Activated T-helper 17 cell treated with anti-CD3 and anti-CD28 coated beads, Interleukin-2, amount 50 U/mL, for 72 hours (primary cell): ENCODE data around the gene ERC2. TPM values are rescaled to one million over a fixed set of nuclear protein-coding genes. Genes with fewer than 3 reads are reported as not detected.

Experiments used
- ATAC-seq: fragments of 150-1000 bp; cut with Tn5 transposase; replicated peaks from 2 replicates; pipeline ENCODE4 v1.10.0; 2021; ENCODE audit warnings: mild to moderate bottlenecking, moderate library complexity
- H3K27ac Mint-ChIP-seq: one replicate; pipeline ENCODE4 v1.8.0; 2022; ENCODE audit warnings: mixed read lengths
- H3K27me3 Mint-ChIP-seq: one replicate; pipeline ENCODE4 v1.8.0; 2022; ENCODE audit warnings: mixed read lengths
- H3K36me3 Mint-ChIP-seq: one replicate; pipeline ENCODE4 v1.8.0; 2022; ENCODE audit warnings: low read depth, mild to moderate bottlenecking, mixed read lengths
- H3K4me1 Mint-ChIP-seq: one replicate; pipeline ENCODE4 v1.8.0; 2022; ENCODE audit warnings: mixed read lengths
- H3K4me3 Mint-ChIP-seq: one replicate; pipeline ENCODE4 v1.8.0; 2022; ENCODE audit warnings: mild to moderate bottlenecking, mixed read lengths
- H3K9me3 Mint-ChIP-seq: one replicate; pipeline ENCODE4 v1.8.0; 2022; ENCODE audit warnings: mixed read lengths
- total RNA-seq, 2 donors: library from RNA; stranded (reverse); gene quantifications; one replicate each; pipeline ENCODE4 v1.2.3, GENCODE V29; 2022

ERC2 gene
- total RNA-seq, 2 donors from 2014 or later = not detected

- no peaks in the 10 kb centered on the region for H3K9me3 Mint-ChIP-seq
- H3K27ac Mint-ChIP-seq = no peak overlapping the region
- no peak for ATAC-seq
- H3K4me1 Mint-ChIP-seq = no peaks in the 10 kb centered on the region
- no peak overlapping the region for H3K4me3 Mint-ChIP-seq
- no peaks in the 10 kb centered on the region for H3K36me3 Mint-ChIP-seq
- peaks cover 12% of the 10 kb centered on the region for H3K27me3 Mint-ChIP-seq
Observed at GRCh38 chr3:56410576-56410975, 57.7 kb downstream of the ERC2 start.

DNA sequence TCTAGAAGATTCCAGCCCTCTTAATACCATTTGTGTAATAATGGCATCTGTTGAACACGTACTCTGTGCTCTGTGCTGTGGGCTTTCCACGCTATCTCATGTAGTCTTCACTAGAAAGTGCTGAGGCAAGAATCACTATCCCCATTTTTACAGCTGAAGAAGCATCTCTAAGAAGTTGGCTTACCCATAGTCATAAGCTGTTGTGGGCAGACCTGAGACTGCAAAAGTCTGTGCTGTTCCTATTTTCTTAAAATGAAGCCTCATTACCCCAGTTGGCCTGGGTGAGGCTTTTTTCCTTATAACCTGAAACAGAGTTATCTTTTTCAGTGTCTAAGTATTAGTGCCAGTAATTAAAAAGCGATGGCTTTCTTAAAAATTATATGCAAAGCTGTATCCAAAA, 58.5 kb downstream of the ERC2 start:
- Mint-ChIP-seq H3K27me3 (peaks cover 12% of the 10 kb centered on the region), H3K4me1 (no peaks in the 10 kb centered on the region), H3K9me3 (no peaks in the 10 kb centered on the region), H3K36me3 (no peaks in the 10 kb centered on the region), H3K27ac (no peak overlapping the region), H3K4me3 (no peak overlapping the region)
- no peak for ATAC-seq

- no peak for ATAC-seq
- no peak overlapping the region for H3K4me3 Mint-ChIP-seq
- no peaks in the 10 kb centered on the region for H3K36me3 Mint-ChIP-seq
- H3K27ac Mint-ChIP-seq = no peak overlapping the region
- H3K4me1 Mint-ChIP-seq = no peaks in the 10 kb centered on the region
- H3K9me3 Mint-ChIP-seq = no peaks in the 10 kb centered on the region
- H3K27me3 Mint-ChIP-seq = peaks cover 12% of the 10 kb centered on the region
Observed at GRCh38 chr3:56408761-56409196, 59.5 kb downstream of the ERC2 start.

DNA sequence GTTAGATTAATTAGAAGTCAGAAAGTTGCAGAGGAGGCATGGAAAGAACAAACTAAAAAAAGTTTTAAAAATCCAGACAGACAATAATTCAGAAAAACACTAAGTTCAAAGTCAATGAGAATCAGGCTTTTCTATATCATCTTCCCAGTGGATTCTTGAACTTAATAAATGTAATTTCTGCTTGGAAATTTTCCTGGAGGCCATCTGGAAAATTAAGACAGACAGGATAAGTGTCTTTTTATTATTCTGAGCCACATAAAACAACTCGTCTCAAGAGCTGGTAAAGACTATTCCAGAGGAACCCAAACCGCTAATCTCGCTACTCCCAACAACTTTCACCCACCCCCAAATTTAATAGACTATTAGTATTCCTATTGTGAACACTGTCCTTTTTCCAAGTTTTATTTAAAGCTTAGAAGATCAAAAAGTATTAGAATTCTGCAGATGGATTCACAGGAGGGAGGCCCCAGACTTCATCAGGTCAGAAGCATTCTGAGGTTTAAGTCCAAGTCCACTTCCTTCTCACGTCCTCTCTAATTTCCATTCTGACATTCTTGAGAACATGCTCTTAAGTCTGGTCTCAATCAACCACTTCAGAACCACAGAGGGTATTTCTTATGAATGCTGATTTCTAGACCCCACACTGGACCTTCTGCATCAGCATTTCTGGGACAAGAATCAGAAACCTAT, 61.3 kb downstream of the ERC2 start:
- peaks cover 8% of the 10 kb centered on the region for H3K27me3 Mint-ChIP-seq
- no peaks in the 10 kb centered on the region for H3K36me3 Mint-ChIP-seq
- no peak overlapping the region for H3K4me3 Mint-ChIP-seq
- H3K9me3 Mint-ChIP-seq = no peaks in the 10 kb centered on the region
- H3K4me1 Mint-ChIP-seq = no peaks in the 10 kb centered on the region
- no peak overlapping the region for H3K27ac Mint-ChIP-seq
- no peak for ATAC-seq

DNA sequence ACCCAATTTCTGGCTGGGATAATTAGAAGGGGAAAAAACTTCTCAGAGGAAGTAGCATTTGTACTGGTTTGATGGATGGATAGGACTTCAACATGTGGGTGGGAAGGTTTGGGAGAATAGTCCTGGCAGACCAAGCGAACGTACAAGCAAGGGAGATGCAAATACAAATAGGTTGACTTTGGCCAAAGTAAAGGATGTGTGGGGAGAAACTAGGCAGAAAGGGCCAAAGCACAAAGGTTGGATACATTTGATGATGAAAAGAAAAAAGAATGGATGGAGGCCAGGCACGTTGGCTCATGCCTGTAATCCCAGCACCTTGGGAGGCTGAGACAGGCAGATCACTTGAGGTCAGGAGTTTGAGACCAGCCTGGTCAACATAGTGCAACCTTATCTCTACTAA, 63.4 kb downstream of the ERC2 start:
- Mint-ChIP-seq H3K27me3 (peaks cover 5% of the 10 kb centered on the region), H3K27ac (no peak overlapping the region), H3K9me3 (no peaks in the 10 kb centered on the region)

GRCh38 chr3:56398659-56399058, 69.6 kb downstream of the ERC2 start:
- Mint-ChIP-seq H3K4me3 (no peak overlapping the region), H3K27me3 (peaks cover 9% of the 10 kb centered on the region), H3K9me3 (no peaks in the 10 kb centered on the region), H3K4me1 (no peaks in the 10 kb centered on the region), H3K27ac (no peak overlapping the region), H3K36me3 (no peaks in the 10 kb centered on the region)
- ATAC-seq = no peak

More for the DNA sequence above, 63.4 kb downstream of the ERC2 start:
- no peak for ATAC-seq
- H3K4me3 Mint-ChIP-seq = no peak overlapping the region
- H3K4me1 Mint-ChIP-seq = no peaks in the 10 kb centered on the region
- H3K36me3 Mint-ChIP-seq = no peaks in the 10 kb centered on the region

GRCh38 chr3:56397798-56398197, 70.5 kb downstream of the ERC2 start:
- Mint-ChIP-seq H3K27ac (no peak overlapping the region), H3K4me3 (no peak overlapping the region), H3K9me3 (no peaks in the 10 kb centered on the region), H3K36me3 (no peaks in the 10 kb centered on the region), H3K4me1 (no peaks in the 10 kb centered on the region), H3K27me3 (peaks cover 11% of the 10 kb centered on the region)
- no peak for ATAC-seq

GRCh38 chr3:56389183-56389830, 79.0 kb downstream of the ERC2 start:
- H3K36me3 Mint-ChIP-seq = no peaks in the 10 kb centered on the region

DNA sequence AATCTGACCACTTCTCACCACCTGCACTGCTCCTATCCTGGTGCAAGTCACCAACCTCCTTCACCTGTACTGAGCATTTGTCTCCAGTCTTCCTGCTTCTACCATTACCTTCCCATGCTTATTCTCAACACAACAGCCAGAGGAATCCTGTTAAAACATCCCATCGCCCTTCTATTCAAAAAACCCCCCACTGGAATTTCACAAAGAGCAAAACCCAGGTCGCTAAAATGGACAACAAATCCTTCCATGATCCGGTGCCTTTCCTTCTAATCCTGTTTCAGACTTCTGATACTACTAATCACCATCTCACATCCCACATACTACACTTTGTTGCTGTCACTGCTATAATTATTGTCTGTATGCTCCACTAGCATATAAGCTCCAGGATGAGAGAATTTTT, 85.2 kb downstream of the ERC2 start:
- no peak for ATAC-seq
- Mint-ChIP-seq H3K36me3 (no peaks in the 10 kb centered on the region), H3K27ac (no peak overlapping the region), H3K9me3 (no peaks in the 10 kb centered on the region), H3K27me3 (peaks cover 6% of the 10 kb centered on the region), H3K4me1 (no peaks in the 10 kb centered on the region), H3K4me3 (no peak overlapping the region)

More at GRCh38 chr3:56389183-56389830, 79.0 kb downstream of the ERC2 start:
- Mint-ChIP-seq H3K4me3 (no peak overlapping the region), H3K4me1 (no peaks in the 10 kb centered on the region), H3K9me3 (no peaks in the 10 kb centered on the region), H3K27me3 (peaks cover 20% of the 10 kb centered on the region), H3K27ac (no peak overlapping the region)
- peak; percentile 62 for ATAC-seq

DNA sequence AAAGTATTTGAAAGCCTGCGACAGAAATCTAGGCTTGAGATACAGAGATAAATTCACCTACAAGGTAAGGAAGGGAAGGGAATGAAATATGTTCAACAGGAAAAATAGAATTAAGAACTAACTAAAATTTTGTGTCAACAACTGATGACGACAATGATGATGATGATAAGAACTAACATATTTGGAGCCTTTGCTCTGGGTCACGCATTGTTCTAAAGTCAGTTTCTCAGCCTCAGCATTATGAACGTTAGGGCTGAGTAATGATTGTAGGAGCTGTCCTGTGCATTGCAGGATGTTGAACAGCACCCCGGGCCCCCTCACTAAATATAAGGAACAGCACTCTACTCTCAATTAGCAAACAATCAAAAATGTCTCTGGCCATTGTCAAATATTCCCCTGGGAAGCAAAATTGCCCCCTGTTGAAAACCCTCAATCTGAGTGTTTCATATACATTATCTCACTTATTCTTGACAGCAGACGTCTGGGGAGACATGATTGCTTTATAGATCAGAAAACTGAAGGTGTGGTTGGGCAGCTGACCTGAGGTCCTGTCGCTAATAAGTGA, 88.5 kb downstream of the ERC2 start:
- H3K4me1 Mint-ChIP-seq = no peaks in the 10 kb centered on the region
- no peak overlapping the region for H3K4me3 Mint-ChIP-seq

GRCh38 chr3:56375654-56376053, 92.6 kb downstream of the ERC2 start:
- H3K36me3 Mint-ChIP-seq = no peaks in the 10 kb centered on the region
- H3K27ac Mint-ChIP-seq = no peak overlapping the region
- H3K4me3 Mint-ChIP-seq = no peak overlapping the region
- peaks cover 4% of the 10 kb centered on the region for H3K9me3 Mint-ChIP-seq
- peaks cover 3% of the 10 kb centered on the region for H3K27me3 Mint-ChIP-seq
- no peak for ATAC-seq
- no peaks in the 10 kb centered on the region for H3K4me1 Mint-ChIP-seq

More for the DNA sequence above, 88.5 kb downstream of the ERC2 start:
- Mint-ChIP-seq H3K27me3 (peaks cover 3% of the 10 kb centered on the region), H3K27ac (no peak overlapping the region), H3K9me3 (peaks cover 4% of the 10 kb centered on the region), H3K36me3 (no peaks in the 10 kb centered on the region)
- ATAC-seq = no peak

GRCh38 chr3:56373386-56373785, 94.9 kb downstream of the ERC2 start:
- Mint-ChIP-seq H3K9me3 (peaks cover 4% of the 10 kb centered on the region), H3K27me3 (no peaks in the 10 kb centered on the region), H3K4me3 (no peak overlapping the region), H3K27ac (no peak overlapping the region), H3K36me3 (no peaks in the 10 kb centered on the region), H3K4me1 (no peaks in the 10 kb centered on the region)
- no peak for ATAC-seq

- Mint-ChIP-seq H3K4me1 (no peaks in the 10 kb centered on the region), H3K27me3 (peaks cover 3% of the 10 kb centered on the region), H3K4me3 (no peak overlapping the region), H3K27ac (no peak overlapping the region), H3K9me3 (no peaks in the 10 kb centered on the region), H3K36me3 (no peaks in the 10 kb centered on the region)
- ATAC-seq = no peak
Observed at GRCh38 chr3:56370991-56371775, 97.1 kb downstream of the ERC2 start.

DNA sequence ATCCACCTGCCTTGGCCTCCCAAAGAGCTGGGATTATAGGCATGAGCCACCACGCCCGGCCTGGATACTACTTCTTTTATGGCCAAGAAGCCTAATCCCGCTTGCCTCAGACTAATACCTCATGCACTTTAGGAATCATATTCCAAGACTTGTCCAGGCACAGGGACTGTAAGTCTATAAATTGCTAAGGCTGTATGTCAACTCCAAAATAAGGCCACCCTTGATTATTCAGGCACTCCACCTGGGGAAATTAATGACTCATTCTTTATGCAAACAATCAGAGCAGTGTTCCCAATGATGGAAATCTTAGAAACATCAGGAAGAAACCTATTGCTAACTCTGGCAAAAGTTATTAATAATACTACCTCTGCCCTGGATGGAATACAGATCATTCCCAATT, 98.4 kb downstream of the ERC2 start:
- Mint-ChIP-seq H3K4me3 (no peak overlapping the region), H3K36me3 (no peaks in the 10 kb centered on the region), H3K9me3 (no peaks in the 10 kb centered on the region), H3K4me1 (no peaks in the 10 kb centered on the region), H3K27me3 (peaks cover 3% of the 10 kb centered on the region), H3K27ac (no peak overlapping the region)
- no peak for ATAC-seq
